HCT116 (cell line): ENCODE results near the gene P2RX3. TPM values are rescaled to one million over a fixed set of nuclear protein-coding genes. Genes with fewer than 3 reads are reported as not detected.

Experiments used
- ATAC-seq: fragments of 200-7000 bp; cut with Tn5 transposase; 2 replicates; pipeline ENCODE4 v1.9.1; 2020; ENCODE audit warnings: mild to moderate bottlenecking, moderate library complexity
- BruUV-seq: library from RNA; stranded (reverse); fragments of 400-500 nt; replicated peaks from 2 replicates; lab custom pipeline; 2021; lab: Mats Ljungman, UMichigan
- CTCF ChIA-PET: fragments of 300-600 bp; sonication (Branson Sonifier 250); formaldehyde crosslinking; loops from one replicate; lab custom pipeline; 2021; ENCODE audit warnings: antibody characterized with exemption; lab: Charles Lee
- POLR2A ChIA-PET: fragments of 300-600, 350-600 bp; sonication (Branson Sonifier 250); formaldehyde crosslinking; loops from one replicate; lab custom pipeline; 2021; ENCODE audit warnings: antibody characterized with exemption; lab: Charles Lee
- RAD21 ChIA-PET, 2 experiments: fragments of 300-600 bp; sonication (Branson Sonifier 250); formaldehyde crosslinking; loops; one replicate each; lab custom pipeline; 2023; ENCODE audit warnings: low total read pairs in 2 of 2; ENCODE audit not compliant: uncharacterized antibody in 2 of 2, unreplicated experiment in 2 of 2, low non-redundant PET in 1 of 2; lab: Charles Lee
- DNase-seq: peaks from one replicate; pipeline ENCODE4 v3.0.0-alpha.2; 2010; ENCODE audit warnings: low read depth, low spot score
- H2AFZ ChIP-seq: fragments of 200-600 bp; shearing (Covaris generic), sonication (generic); 2 replicates; pipeline ENCODE4 v1.6.1; 2017; ENCODE audit warnings: low read depth, mixed run types, mixed read lengths, antibody characterized with exemption, low read length; ENCODE audit not compliant: poor library complexity, severe bottlenecking
- H3K27ac ChIP-seq: 2 replicates; pipeline ENCODE4 v1.5.1; 2012; ENCODE audit warnings: low read depth, low read length
- H3K27me3 ChIP-seq: fragments of 200-600 bp; sonication (generic); 2 replicates; pipeline ENCODE4 v1.6.1; 2016; ENCODE audit warnings: mixed run types, low read length, mixed read lengths; ENCODE audit not compliant: insufficient read depth
- H3K36me3 ChIP-seq, 2 experiments: fragments of 200-500 bp in 1 of 2; fragments of 200-600 bp in 1 of 2; sonication (Bioruptor generic) in 1 of 2; sonication (generic) in 1 of 2; 2 replicates each; pipeline versions ENCODE4 v1.5.1 to v1.6.1; 2014 to 2016; ENCODE audit warnings: low read length in 2 of 2, inconsistent platforms in 1 of 2, mixed read lengths in 1 of 2, mixed run types in 1 of 2; ENCODE audit not compliant: insufficient read depth in 2 of 2, control insufficient read depth in 1 of 2
- H3K4me1 ChIP-seq, 2 experiments: fragments of 200-600 bp in 1 of 2; sonication (generic) in 1 of 2; 2 replicates each; pipeline versions ENCODE4 v1.5.1 to v1.6.1; 2012 to 2017; ENCODE audit warnings: low read length in 2 of 2, inconsistent platforms in 1 of 2, mild to moderate bottlenecking in 1 of 2, mixed read lengths in 1 of 2, mixed run types in 1 of 2, moderate library complexity in 1 of 2; ENCODE audit not compliant: insufficient read depth in 2 of 2, control insufficient read depth in 1 of 2
- H3K4me2 ChIP-seq: fragments of 200-600 bp; sonication (generic); 2 replicates; pipeline ENCODE4 v1.6.1; 2017; ENCODE audit warnings: mixed run types, low read length, mixed read lengths
- H3K4me3 ChIP-seq, 2 experiments: fragments of 200-600 bp in 1 of 2; sonication (generic) in 1 of 2; replicated peaks in 1 of 2; 2 replicates each; pipeline ENCODE4 v1.5.1; 2011 to 2016; ENCODE audit warnings: low read length in 2 of 2, control low read depth in 1 of 2, low read depth in 1 of 2, mild to moderate bottlenecking in 1 of 2, mixed read lengths in 1 of 2, mixed run types in 1 of 2
- H3K79me2 ChIP-seq: fragments of 200-600 bp; sonication (generic); 2 replicates; pipeline ENCODE4 v1.6.1; 2017; ENCODE audit warnings: mild to moderate bottlenecking, mixed run types, low read length, moderate library complexity, mixed read lengths; ENCODE audit not compliant: insufficient read depth
- H3K9ac ChIP-seq: fragments of 200-600 bp; sonication (generic); 2 replicates; pipeline ENCODE4 v1.6.1; 2016; ENCODE audit warnings: low read length, mixed read lengths
- H3K9me2 ChIP-seq: fragments of 200-600 bp; sonication (generic), shearing (Covaris generic); 2 replicates; pipeline ENCODE4 v1.6.1; 2017; ENCODE audit warnings: mixed run types, mild to moderate bottlenecking, moderate library complexity; ENCODE audit not compliant: insufficient read depth
- H3K9me3 ChIP-seq, 2 experiments: fragments of 200-500 bp in 1 of 2; fragments of 200-600 bp in 1 of 2; sonication (Bioruptor generic) in 1 of 2; sonication (generic) in 1 of 2; 2 replicates each; pipeline ENCODE4 v1.6.1; 2014 to 2017; ENCODE audit warnings: low read length in 2 of 2, mixed read lengths in 2 of 2, inconsistent platforms in 1 of 2, low read depth in 1 of 2, mild to moderate bottlenecking in 1 of 2, mixed run types in 1 of 2, moderate library complexity in 1 of 2; ENCODE audit not compliant: control insufficient read depth in 1 of 2, insufficient read depth in 1 of 2
- H4K20me1 ChIP-seq: fragments of 200-600 bp; sonication (generic), shearing (Covaris generic); 2 replicates; pipeline ENCODE4 v1.6.1; 2017; ENCODE audit warnings: mixed run types, mild to moderate bottlenecking, moderate library complexity; ENCODE audit not compliant: insufficient read depth
- CEBPB ChIP-seq: IDR thresholded peaks from 2 replicates; pipeline ENCODE4 v1.6.1; 2012; ENCODE audit warnings: low read depth
- CTCF ChIP-seq, 3 experiments: fragments of 200-600 bp in 1 of 3; sonication (generic) in 1 of 3; IDR thresholded peaks in 2 of 3; conservative IDR thresholded peaks in 1 of 3; 2 replicates each; pipeline ENCODE4 v1.5.1; 2012 to 2017; ENCODE audit warnings: low read depth in 2 of 3, low read length in 2 of 3, antibody characterized with exemption in 1 of 3, borderline replicate concordance in 1 of 3, control low read depth in 1 of 3, mild to moderate bottlenecking in 1 of 3, mixed read lengths in 1 of 3, mixed run types in 1 of 3, moderate library complexity in 1 of 3; ENCODE audit not compliant: insufficient read depth in 1 of 3
- EGR1 ChIP-seq: IDR thresholded peaks from 2 replicates; pipeline ENCODE4 v1.6.1; 2012; ENCODE audit warnings: low read depth
- ELF1 ChIP-seq: IDR thresholded peaks from 2 replicates; pipeline ENCODE4 v1.6.1; 2012; ENCODE audit warnings: low read depth, borderline replicate concordance
- EZH2 ChIP-seq: fragments of 200-600 bp; sonication (generic); IDR thresholded peaks from 2 replicates; pipeline ENCODE4 v1.6.1; 2017; ENCODE audit warnings: antibody characterized with exemption, mixed run types
- EZH2phosphoT487 ChIP-seq: fragments of 200-600 bp; IDR thresholded peaks from 2 replicates; pipeline ENCODE4 v1.6.1; 2018; ENCODE audit warnings: antibody characterized with exemption, borderline replicate concordance
- FOSL1 ChIP-seq: IDR thresholded peaks from 2 replicates; pipeline ENCODE4 v1.6.1; 2012; ENCODE audit warnings: low read depth
- JUND ChIP-seq: IDR thresholded peaks from 2 replicates; pipeline ENCODE4 v1.6.1; 2012
- MAX ChIP-seq: IDR thresholded peaks from 2 replicates; pipeline ENCODE4 v1.6.1; 2012
- POLR2AphosphoS5 ChIP-seq: IDR thresholded peaks from 2 replicates; pipeline ENCODE4 v1.6.1; 2011; ENCODE audit warnings: mild to moderate bottlenecking, low read depth, low read length, moderate library complexity
- RAD21 ChIP-seq: IDR thresholded peaks from 2 replicates; pipeline ENCODE4 v1.6.1; 2012; ENCODE audit warnings: low read depth, mild to moderate bottlenecking
- REST ChIP-seq: IDR thresholded peaks from 2 replicates; pipeline ENCODE4 v1.6.1; 2012; ENCODE audit warnings: low read depth
- SIN3A ChIP-seq: IDR thresholded peaks from 2 replicates; pipeline ENCODE4 v1.6.1; 2012; ENCODE audit warnings: low read depth
- SP1 ChIP-seq: IDR thresholded peaks from 2 replicates; pipeline ENCODE4 v1.6.1; 2012; ENCODE audit warnings: low read depth
- TCF7L2 ChIP-seq: IDR thresholded peaks from 2 replicates; pipeline ENCODE4 v1.7.0; 2011; ENCODE audit warnings: borderline replicate concordance, inconsistent platforms; ENCODE audit not compliant: insufficient read depth, insufficient read length; ENCODE audit errors: extremely low read depth
- YY1 ChIP-seq: IDR thresholded peaks from 2 replicates; pipeline ENCODE4 v1.6.1; 2011; ENCODE audit warnings: low read length, low read depth, moderate library complexity, mild to moderate bottlenecking; ENCODE audit not compliant: insufficient replicate concordance; ENCODE audit errors: extremely low read depth
- ZBTB33 ChIP-seq: IDR thresholded peaks from 2 replicates; pipeline ENCODE4 v1.6.1; 2011; ENCODE audit warnings: mild to moderate bottlenecking, low read length, moderate library complexity; ENCODE audit not compliant: insufficient replicate concordance; ENCODE audit errors: extremely low read depth
- intact Hi-C: fragments of 100-400 bp; cut with micrococcal nuclease; formaldehyde crosslinking; loops from 2 replicates; pipeline ENCODE4 v1.10.0; 2022
- total RNA-seq: library from RNA; stranded (reverse); gene quantifications from one replicate; pipeline ENCODE4 v1.2.1, GENCODE V29; 2021; ENCODE audit not compliant: unreplicated experiment
- TF ChIP-seq, protein P1 (sequence below): IDR thresholded peaks from 2 replicates; pipeline ENCODE4 v1.6.1; 2012

Gene P2RX3
- total RNA-seq, 1 experiment from 2014 or later: not detected

DNA sequence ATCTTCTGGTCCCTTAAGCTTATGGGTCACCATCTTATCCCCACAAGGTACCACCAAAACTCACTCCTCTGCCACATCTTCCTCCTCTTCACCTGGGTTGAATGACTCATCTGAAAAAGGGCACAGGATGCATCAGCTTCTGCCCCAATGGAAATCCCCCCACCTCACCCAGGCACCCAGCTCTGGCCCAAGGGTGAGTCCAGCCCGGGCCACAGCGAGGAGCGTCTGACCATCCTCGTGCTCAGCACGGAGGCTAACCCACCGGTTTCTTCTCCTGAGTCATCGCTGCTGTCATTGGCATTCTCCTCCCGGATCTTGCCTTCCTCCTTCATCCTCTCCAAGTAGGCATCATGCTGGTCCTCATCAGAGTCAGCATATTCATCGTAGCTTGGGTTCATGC lies 8.1 kb upstream of the P2RX3 start (continued):
- TF ChIP-seq TCF7L2 (no peak), ELF1 (no peak), POLR2AphosphoS5 (no peak)

- no peak for DNase-seq
- peaks cover 50 to 78% of the 10 kb centered on the region in 2 experiments for H3K36me3 ChIP-seq
- no peak for ATAC-seq
- POLR2A ChIA-PET: no interaction called here
- no peaks in the 10 kb centered on the region for H3K27me3 ChIP-seq
- H3K4me3 ChIP-seq: no peak overlapping the region
- no peak overlapping the region for H3K27ac ChIP-seq
- no peak overlapping the region for H3K4me2 ChIP-seq
- no peak overlapping the region for H3K9ac ChIP-seq
- peaks cover 8 to 22% of the 10 kb centered on the region in 2 experiments; a peak in 3 of 4 replicates for H3K4me1 ChIP-seq
- intact Hi-C loops: no loop called here
- no TSS peak for BruUV-seq
- peaks cover 77% of the 10 kb centered on the region for H3K79me2 ChIP-seq
- CTCF ChIA-PET: no interaction called here
- RAD21 ChIA-PET: no interaction called here
- no peak overlapping the region for H2AFZ ChIP-seq
- no peaks in the 10 kb centered on the region for H4K20me1 ChIP-seq
- H3K9me3 ChIP-seq: no peaks in the 10 kb centered on the region
- H3K9me2 ChIP-seq: no peaks in the 10 kb centered on the region
- no peak for TF ChIP-seq YY1
- no peak for TF ChIP-seq EGR1
- TF ChIP-seq SIN3A: no peak
- no peak for TF ChIP-seq JUND
- no peak for TF ChIP-seq REST
- no peak for TF ChIP-seq ELF1
- no peak for TF ChIP-seq MAX
- no peak for TF ChIP-seq EZH2
- TF ChIP-seq POLR2AphosphoS5: no peak
- no peak for TF ChIP-seq CEBPB
- TF ChIP-seq CTCF (IDR thresholded peaks at IDR 0.05 in 2 of 3, conservative IDR thresholded peaks at IDR 0.05 in 1 of 3; ENCODE audit: borderline replicate concordance in 1 of 3, insufficient read depth in 1 of 3, low read depth in 2 of 3, low read length in 2 of 3): no peak
- no peak for TF ChIP-seq RAD21
- no peak for TF ChIP-seq ZBTB33
- no peak for TF ChIP-seq SP1
- TF ChIP-seq, protein P1, sequence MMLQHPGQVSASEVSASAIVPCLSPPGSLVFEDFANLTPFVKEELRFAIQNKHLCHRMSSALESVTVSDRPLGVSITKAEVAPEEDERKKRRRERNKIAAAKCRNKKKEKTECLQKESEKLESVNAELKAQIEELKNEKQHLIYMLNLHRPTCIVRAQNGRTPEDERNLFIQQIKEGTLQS: no peak
- TF ChIP-seq EZH2phosphoT487: no peak
- TF ChIP-seq FOSL1: no peak
- no peak for TF ChIP-seq TCF7L2
Measured at GRCh38 chr11:57331720-57332119, 6.4 kb upstream of the P2RX3 start.
